A673 (cell line): ENCODE data around the gene TBC1D5. TPM values are rescaled to one million over a fixed set of nuclear protein-coding genes. Genes with fewer than 3 reads are reported as not detected.

ENCODE experiments used
- BruUV-seq: library from RNA; stranded (reverse); fragments of 400-500 nt; replicated peaks from 2 replicates; lab custom pipeline; 2021; lab: Mats Ljungman, UMichigan
- CTCF ChIA-PET: fragments of 300-600 bp; sonication (Branson Sonifier 250); formaldehyde crosslinking; loops from one replicate; lab custom pipeline; 2022; ENCODE audit warnings: antibody characterized with exemption; lab: Charles Lee
- POLR2A ChIA-PET: fragments of 300-600 bp; sonication (Branson Sonifier 250); formaldehyde crosslinking; loops from one replicate; lab custom pipeline; 2022; ENCODE audit warnings: antibody characterized with exemption; ENCODE audit not compliant: low non-redundant PET; lab: Charles Lee
- DNase-seq: peaks from one replicate; pipeline ENCODE4 v3.0.0-alpha.2; 2015; ENCODE audit warnings: low spot score
- H3K27ac ChIP-seq: fragments of 200-600 bp; sonication (generic); 2 replicates; pipeline ENCODE4 v1.5.1; 2016; ENCODE audit warnings: mixed run types, low read depth, mild to moderate bottlenecking, mixed read lengths, antibody characterized with exemption, low read length; ENCODE audit not compliant: poor library complexity, severe bottlenecking
- H3K27me3 ChIP-seq: fragments of 200-600 bp; sonication (generic); replicated peaks from 2 replicates; pipeline ENCODE4 v1.6.1; 2017; ENCODE audit warnings: mixed run types, low read depth, mild to moderate bottlenecking, mixed read lengths, antibody characterized with exemption, low read length; ENCODE audit not compliant: insufficient read depth, poor library complexity
- H3K36me3 ChIP-seq: fragments of 200-600 bp; sonication (generic); 2 replicates; pipeline ENCODE4 v1.6.1; 2016; ENCODE audit warnings: mixed run types, mild to moderate bottlenecking, mixed read lengths, antibody characterized with exemption, low read length; ENCODE audit not compliant: insufficient read depth, poor library complexity, severe bottlenecking
- H3K4me1 ChIP-seq: fragments of 200-600 bp; sonication (generic); 2 replicates; pipeline ENCODE4 v1.6.1; 2017; ENCODE audit warnings: mixed run types, mild to moderate bottlenecking, mixed read lengths, antibody characterized with exemption, low read length; ENCODE audit not compliant: insufficient read depth, poor library complexity, severe bottlenecking
- H3K4me3 ChIP-seq: fragments of 200-600 bp; sonication (generic); 2 replicates; pipeline ENCODE4 v1.5.1; 2016; ENCODE audit warnings: low read depth, mixed run types, mild to moderate bottlenecking, mixed read lengths, low read length; ENCODE audit not compliant: poor library complexity, severe bottlenecking
- H3K9me3 ChIP-seq: fragments of 200-600 bp; sonication (generic); 2 replicates; pipeline ENCODE4 v1.6.1; 2016; ENCODE audit warnings: mixed run types, low read depth, mild to moderate bottlenecking, mixed read lengths, antibody characterized with exemption, low read length; ENCODE audit not compliant: poor library complexity, severe bottlenecking
- EZH2 ChIP-seq: fragments of 200-600 bp; sonication (generic); IDR thresholded peaks from 2 replicates; pipeline ENCODE4 v1.6.1; 2017; ENCODE audit warnings: borderline replicate concordance, low read depth, mild to moderate bottlenecking, mixed read lengths, antibody characterized with exemption, low read length; ENCODE audit not compliant: poor library complexity, severe bottlenecking
- intact Hi-C: fragments of 100-400 bp; cut with micrococcal nuclease; formaldehyde crosslinking; loops from one replicate; pipeline ENCODE4 v1.10.0; 2022; ENCODE audit not compliant: unreplicated experiment
- total RNA-seq: library from RNA; stranded (reverse); gene quantifications from 2 replicates; pipeline ENCODE4 v1.2.3, GENCODE V29; 2021
- TF ChIP-seq, protein P1 (sequence below): fragments of 300-800, 200-600 bp; sonication (generic); conservative IDR thresholded peaks from 2 replicates; pipeline ENCODE4 v1.5.1; 2017; ENCODE audit warnings: low read depth, mild to moderate bottlenecking, antibody characterized with exemption, low read length, moderate library complexity, mixed read lengths

The TBC1D5 gene
- total RNA-seq, 1 experiment from 2014 or later: 40.7 TPM

DNA sequence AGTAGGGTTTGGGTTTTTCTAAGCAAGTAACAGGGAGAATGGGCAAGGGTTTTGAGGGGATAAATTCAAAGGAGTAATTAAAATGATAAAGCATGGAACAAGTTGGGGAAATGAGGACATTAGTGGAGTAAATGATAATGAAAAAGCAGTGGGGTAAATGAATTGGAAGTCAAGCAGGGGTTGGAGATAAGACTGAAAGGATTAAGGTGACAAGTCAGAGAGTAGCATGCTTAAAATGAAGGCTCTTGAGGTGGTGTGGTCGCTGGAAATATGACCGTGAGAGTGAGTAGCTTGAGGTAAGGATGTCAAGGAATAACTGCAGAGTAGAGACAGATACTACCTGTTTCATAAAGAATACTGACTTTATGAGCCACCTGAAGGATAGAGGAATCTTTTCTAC is 408.5 kb downstream of the TBC1D5 start:
- Histone ChIP-seq H3K9me3 (no peaks in the 10 kb centered on the region), H3K4me1 (no peaks in the 10 kb centered on the region), H3K27me3 (no peaks in the 10 kb centered on the region), H3K27ac (no peak overlapping the region), H3K4me3 (no peak overlapping the region), H3K36me3 (no peaks in the 10 kb centered on the region)
- ChIA-PET CTCF (no interaction called here), POLR2A (no interaction called here)
- TF ChIP-seq, protein P1, sequence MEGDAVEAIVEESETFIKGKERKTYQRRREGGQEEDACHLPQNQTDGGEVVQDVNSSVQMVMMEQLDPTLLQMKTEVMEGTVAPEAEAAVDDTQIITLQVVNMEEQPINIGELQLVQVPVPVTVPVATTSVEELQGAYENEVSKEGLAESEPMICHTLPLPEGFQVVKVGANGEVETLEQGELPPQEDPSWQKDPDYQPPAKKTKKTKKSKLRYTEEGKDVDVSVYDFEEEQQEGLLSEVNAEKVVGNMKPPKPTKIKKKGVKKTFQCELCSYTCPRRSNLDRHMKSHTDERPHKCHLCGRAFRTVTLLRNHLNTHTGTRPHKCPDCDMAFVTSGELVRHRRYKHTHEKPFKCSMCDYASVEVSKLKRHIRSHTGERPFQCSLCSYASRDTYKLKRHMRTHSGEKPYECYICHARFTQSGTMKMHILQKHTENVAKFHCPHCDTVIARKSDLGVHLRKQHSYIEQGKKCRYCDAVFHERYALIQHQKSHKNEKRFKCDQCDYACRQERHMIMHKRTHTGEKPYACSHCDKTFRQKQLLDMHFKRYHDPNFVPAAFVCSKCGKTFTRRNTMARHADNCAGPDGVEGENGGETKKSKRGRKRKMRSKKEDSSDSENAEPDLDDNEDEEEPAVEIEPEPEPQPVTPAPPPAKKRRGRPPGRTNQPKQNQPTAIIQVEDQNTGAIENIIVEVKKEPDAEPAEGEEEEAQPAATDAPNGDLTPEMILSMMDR: no peak
- no peak for TF ChIP-seq EZH2
- BruUV-seq: no TSS peak
- intact Hi-C loops: no loop called here
- DNase-seq: no peak

DNA sequence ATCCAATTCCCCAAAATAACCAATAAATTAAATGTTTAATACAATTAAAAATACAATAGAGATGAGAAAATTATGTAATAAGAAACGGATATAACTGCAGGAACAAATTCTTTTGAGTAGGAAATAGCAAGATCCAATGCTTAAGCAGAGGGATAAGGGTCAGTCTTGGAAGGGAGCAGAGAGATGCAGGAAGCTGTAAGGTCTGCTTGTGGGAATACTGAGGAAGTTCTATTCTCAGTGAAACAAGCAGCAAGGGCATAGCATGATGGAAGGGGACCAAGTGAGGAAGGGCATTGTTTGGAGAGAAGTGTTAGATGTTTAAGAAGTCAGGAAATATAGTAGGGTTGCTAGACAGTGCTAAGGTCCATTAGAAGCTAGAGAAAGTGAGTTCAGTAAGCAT is 409.0 kb downstream of the TBC1D5 start:
- POLR2A ChIA-PET: no interaction called here
- Histone ChIP-seq H3K27me3 (no peaks in the 10 kb centered on the region), H3K4me1 (no peaks in the 10 kb centered on the region), H3K27ac (no peak overlapping the region), H3K36me3 (no peaks in the 10 kb centered on the region), H3K4me3 (no peak overlapping the region), H3K9me3 (no peaks in the 10 kb centered on the region)
- TF ChIP-seq EZH2: no peak
- TF ChIP-seq, protein P1: no peak
- BruUV-seq: no TSS peak
- intact Hi-C loops: no loop called here
- CTCF ChIA-PET: no interaction called here
- DNase-seq: no peak

DNA sequence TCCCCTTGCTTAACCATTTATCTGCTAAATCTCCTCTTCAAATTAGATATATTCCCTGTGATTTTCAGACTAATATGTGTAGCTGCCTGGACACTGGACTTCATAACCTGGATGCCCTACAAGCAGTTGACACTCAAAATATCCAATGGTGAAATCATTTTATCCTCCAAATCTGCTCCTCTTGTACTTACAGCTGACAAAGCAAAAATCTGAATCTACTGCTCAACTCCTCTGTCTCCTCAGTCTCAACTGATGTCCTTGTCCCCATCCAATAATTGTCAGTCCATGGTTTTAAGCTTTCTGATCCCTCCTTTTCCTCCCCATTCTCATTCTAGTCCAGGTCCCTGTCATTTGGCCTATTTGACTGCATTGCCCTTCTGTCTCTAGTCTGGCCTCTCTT is 411.8 kb downstream of the TBC1D5 start:
- Histone ChIP-seq H3K36me3 (no peaks in the 10 kb centered on the region), H3K4me3 (no peak overlapping the region), H3K27ac (no peak overlapping the region), H3K27me3 (no peaks in the 10 kb centered on the region), H3K9me3 (no peaks in the 10 kb centered on the region), H3K4me1 (no peaks in the 10 kb centered on the region)
- intact Hi-C loops: no loop called here
- BruUV-seq: no TSS peak
- ChIA-PET CTCF (no interaction called here), POLR2A (no interaction called here)
- DNase-seq: no peak
- TF ChIP-seq, protein P1: no peak
- no peak for TF ChIP-seq EZH2
